ENCODE data around the gene NXF3.
"Not testable (repeated sequence)": the region's sequence is repeated elsewhere in the genome, so short reads cannot be mapped to it uniquely, and the experiment has no call there.

Gene NXF3, protein sequence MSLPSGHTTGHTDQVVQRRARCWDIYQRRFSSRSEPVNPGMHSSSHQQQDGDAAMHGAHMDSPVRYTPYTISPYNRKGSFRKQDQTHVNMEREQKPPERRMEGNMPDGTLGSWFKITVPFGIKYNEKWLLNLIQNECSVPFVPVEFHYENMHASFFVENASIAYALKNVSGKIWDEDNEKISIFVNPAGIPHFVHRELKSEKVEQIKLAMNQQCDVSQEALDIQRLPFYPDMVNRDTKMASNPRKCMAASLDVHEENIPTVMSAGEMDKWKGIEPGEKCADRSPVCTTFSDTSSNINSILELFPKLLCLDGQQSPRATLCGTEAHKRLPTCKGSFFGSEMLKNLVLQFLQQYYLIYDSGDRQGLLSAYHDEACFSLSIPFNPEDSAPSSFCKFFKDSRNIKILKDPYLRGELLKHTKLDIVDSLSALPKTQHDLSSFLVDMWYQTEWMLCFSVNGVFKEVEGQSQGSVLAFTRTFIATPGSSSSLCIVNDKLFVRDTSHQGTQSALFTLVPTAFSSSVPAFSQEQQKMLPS

GRCh38 chrX:103092942-103093341 is at the start of gene NXF3:
Gene NXF3, minus strand, starts transcription at chrX:103093143. Its CDS starts 120 bp downstream, at chrX:103093023.
- no peak for DNase-seq

DNA sequence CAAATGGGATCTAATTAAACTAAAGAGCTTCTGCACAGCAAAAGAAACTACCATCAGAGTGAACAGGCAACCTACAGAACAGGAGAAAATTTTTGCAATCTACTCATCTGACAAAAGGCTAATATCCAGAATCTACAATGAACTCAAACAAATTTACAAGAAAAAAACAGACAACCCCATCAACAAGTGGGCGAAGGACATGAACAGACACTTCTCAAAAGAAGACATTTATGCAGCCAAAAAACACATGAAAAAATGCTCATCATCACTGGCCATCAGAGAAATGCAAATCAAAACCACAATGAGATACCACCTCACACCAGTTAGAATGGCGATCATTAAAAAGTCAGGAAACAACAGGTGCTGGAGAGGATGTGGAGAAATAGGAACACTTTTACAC is 43.6 kb upstream of the NXF3 start:
- not testable (repeated sequence) for DNase-seq

DNA sequence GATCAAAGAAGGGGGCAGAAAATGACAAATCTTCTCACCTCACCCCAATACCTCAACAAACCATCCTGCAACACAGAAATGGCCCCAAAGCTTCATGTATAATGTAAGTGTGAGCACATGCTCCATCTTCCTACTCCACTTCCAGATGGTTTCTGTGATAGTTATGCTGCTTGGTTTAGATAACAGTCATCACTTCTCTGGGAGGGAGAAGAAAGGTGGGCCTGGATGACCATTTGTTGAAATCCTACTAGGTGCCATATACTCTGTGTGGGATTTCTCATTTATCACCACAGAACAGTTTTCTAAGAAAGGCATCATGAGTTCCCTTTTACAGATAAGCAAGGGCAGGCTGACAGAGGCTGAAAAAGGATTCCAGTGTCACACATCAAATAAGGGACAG is 31.3 kb upstream of the NXF3 start:
- no peak for DNase-seq

DNA sequence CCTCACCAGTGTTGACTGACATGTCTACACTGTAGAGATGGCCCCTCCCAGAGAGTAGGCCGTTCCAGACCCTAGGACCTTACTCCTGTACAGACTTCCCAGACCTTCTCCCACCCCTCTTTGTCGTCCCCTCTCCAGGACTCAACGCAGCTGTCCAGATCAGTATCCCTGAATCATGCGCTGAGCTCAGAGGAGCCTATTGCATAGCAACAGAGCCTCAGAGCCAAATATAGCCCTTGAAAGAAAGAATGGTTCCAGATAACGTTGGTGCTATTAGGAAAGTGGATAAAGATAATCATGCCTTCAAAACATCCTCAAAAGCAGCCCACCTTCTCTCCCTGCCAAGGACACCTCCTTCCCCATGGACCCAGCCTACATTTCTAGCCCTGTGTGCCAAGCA is 27.8 kb upstream of the NXF3 start:
- DNase-seq = no peak

GRCh38 chrX:103116970-103117369 is 24.0 kb upstream of the NXF3 start:
- DNase-seq = not testable (repeated sequence)

DNA sequence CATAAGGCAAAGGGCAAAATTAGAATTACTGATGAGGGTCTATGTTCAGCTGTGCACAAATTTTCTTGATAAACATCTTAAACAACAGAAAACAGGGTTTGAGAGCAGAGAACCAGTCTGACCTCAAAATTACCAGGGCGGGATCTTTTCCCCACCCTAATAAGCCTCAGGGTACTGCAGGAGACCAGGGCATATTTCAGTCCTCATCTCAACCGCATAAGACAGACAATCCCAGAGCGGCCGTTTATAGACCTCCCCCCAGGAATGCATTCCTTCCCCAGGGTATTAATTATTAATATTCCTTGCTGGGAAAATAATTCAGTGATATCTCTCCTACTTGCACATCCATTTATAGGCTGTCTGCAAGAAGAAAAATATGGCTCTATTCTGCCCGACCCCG is 16.6 kb upstream of the NXF3 start:
- not testable (repeated sequence) for DNase-seq

DNA sequence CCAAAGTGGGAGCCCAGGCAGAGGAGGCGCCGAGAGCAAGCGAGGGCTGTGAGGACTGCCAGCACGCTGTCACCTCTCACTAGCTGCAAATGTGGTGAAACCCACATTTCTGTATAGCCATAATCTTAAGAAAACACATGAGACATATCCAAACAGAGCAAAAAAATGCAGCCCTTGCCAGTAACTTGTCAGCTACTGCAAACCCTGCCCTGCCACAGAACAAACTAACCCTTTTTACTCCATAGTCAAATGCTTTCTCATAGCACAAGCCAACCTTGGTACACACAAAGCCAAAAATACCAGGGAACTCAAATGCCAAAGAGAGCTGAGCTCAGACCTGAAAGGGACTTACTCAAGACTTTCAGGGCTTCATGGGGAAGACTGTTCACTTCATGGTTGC is 14.9 kb upstream of the NXF3 start:
- DNase-seq = no peak

DNA sequence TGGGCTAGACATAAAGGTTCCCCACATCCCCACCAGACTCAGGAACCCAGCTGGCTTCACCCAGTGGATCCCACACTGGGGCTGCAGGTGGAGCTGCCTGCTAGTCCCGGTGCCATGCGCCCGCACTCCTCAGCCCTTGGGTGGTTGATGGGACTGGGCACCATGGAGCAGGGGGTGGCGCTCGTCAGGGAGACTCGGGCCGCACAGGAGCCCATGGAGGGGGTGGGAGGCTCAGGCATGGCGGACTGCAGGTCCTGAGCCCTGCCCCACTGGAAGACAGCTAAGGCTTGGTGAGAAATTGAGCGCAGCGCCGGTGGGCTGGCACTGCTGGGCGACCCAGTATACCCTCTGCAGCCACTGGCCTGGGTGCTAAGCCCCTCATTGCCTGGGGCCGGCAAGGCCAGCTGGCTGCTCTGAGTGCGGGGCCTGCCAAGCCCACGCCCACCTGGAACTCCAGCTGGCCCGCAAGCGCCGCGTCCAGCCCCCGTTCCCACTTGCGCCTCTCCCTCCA is 14.3 kb upstream of the NXF3 start:
- DNase-seq = not testable (repeated sequence)

- not testable (repeated sequence) for DNase-seq
Measured at GRCh38 chrX:103104370-103104769, 11.4 kb upstream of the NXF3 start.

DNA sequence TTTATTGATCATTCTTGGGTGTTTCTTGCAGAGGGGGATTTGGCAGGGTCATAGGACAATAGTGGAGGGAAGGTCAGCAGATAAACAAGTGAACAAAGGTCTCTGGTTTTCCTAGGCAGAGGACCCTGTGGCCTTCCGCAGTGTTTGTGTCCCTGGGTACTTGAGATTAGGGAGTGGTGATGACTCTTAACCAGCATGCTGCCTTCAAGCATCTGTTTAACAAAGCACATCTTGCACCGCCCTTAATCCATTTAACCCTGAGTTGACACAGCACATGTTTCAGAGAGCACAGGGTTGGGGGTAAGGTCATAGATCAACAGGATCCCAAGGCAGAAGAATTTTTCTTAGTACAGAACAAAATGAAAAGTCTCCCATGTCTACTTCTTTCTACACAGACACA is 10.9 kb upstream of the NXF3 start:
- DNase-seq = not testable (repeated sequence)

- no peak for DNase-seq
Measured at GRCh38 chrX:103101299-103102042, 8.5 kb upstream of the NXF3 start.

DNA sequence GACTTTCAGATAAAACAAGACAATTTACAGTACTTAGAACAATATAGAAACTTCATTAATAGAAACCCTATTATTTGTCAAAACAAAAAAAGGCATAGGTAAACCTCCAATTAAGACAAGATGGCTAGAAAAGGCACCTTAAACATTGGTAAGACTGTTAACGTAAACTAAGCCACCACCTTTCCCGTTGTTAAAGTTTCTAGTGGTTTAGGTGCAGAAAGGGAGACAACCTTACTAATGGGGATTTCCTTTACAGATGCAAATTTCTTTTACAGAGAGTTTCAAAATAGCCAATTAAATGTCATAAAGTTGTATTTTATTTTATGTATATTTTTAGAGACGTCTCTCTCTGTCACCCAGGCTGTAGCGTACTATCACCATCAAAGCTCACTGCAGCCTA is 7.5 kb upstream of the NXF3 start:
- DNase-seq = no peak

GRCh38 chrX:103099691-103100090 is 6.7 kb upstream of the NXF3 start:
- DNase-seq = no peak

DNA sequence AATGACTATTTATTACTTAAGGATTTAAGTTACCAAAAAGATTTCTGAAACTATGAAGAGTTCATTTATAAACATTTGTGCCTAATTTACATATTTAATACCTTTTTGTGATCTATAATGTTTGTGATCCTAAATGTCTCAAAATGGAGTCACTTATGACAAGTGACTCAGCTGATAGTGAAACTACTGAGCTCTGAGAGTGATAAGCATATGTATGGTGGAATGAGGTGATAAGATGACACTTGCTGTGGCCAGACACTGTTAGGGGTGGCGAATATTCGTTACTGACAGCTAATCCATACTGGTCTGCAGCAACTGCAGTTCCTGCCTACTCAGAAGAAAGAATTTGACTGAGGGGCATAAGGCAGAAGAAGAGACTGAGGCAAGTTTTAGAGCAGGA is 5.5 kb upstream of the NXF3 start:
- DNase-seq = no peak

- DNase-seq = no peak
Measured at GRCh38 chrX:103081051-103081450, 11.9 kb downstream of the NXF3 start.

DNA sequence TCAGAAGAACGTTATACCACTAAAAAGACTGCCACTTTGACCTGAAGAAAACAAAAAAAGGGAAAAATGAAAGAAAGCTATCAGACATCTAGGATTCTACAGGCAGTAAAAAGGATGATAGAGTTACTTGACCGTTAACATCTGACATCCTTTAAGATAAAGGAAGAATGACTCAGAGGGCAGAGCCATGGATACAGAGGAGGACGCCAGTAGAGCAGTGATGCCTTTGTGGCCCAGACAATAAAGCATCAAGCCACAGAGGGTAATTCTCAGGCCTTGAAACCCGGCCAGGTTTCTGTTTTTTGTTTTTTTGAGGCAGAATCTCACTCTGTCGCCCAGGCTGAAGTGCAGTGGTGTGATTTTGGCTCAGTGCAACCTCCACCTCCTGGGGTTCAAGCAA is 19.5 kb downstream of the NXF3 start:
- no peak for DNase-seq

GRCh38 chrX:103066606-103067005 is 26.3 kb downstream of the NXF3 start:
- no peak for DNase-seq

DNA sequence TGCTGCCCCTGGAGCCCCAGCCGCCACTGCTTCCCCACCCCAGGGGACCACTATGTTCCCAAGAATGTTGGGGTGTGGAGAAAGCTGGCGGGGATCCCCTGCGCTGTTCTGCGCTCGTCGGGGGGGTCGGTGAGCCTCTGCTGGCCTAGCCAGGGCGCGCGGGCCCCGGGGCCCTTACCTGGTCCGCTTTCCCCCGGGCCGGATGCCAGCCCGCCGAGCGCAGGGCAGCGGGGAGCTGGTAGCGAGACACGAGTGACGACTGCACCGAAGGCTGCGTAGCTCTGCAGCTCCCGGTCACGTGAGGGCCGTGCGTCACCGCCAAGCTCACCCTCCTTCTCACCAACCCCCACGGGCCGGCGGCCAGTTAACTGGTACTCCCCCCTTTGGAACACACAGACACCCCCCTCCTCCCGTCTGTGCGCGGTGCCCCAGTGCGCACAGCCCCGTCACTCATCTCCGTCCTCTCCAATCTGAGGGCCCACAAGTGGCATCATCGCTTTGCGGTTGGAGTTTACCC is 29.0 kb downstream of the NXF3 start, which contains the start of gene BEX1:
Gene BEX1 (minus strand): TSS at position 254 of the 517 bp plus-strand sequence. CDS start 897 bp downstream, outside the sequence.
- DNase-seq = no peak

DNA sequence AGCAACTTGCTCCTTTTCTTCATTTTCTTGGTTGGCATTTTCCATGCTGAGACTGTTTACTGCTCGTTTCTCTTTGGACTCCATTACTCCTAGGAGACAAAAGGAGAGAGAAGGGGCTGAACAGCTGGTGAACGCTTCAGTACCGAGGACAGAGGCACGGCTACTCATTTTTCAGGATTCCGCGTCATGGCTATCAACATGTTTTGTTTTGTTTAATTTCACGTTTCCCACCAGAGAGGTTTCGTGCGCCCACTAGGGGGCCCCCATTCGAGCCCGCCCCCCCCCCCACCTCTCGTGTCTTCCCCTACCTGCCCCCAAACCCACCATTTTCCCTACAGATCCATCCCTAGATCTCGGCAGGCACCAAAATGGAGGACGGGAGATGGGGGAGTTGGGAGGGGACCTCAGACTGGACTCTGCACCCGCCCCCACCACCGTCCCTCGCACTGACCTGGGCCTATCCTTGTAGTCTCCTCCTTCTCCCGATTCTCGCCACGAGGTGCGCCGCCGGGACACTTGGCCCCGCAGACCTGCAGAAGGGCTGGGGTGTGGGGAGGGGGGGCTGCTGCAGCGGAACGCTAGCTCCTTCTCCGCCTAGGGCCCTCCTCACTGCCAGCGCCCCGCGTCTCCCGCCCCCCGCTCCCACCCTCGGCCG is 29.6 kb downstream of the NXF3 start:
- no peak for DNase-seq

GRCh38 chrX:103061486-103061885 is 31.5 kb downstream of the NXF3 start:
- DNase-seq = no peak

DNA sequence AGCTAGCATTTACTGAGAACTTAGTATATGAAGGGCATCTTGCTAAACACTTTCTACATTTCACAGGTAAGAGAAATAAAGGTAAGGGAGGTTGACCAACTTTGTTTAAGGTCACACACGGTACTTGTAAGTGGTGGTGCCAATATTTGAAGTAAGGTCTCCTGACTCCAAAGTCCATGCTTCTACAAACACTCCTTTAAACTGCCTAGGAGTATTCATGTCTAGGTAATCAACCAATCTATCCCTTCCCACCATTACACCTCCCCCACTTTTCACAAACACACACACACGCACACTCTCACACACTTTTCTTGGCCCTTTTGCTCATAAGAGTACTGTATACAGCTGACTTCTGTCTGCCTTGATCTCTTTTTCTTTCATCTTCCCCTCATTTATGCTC is 36.0 kb downstream of the NXF3 start:
- DNase-seq = no peak

DNA sequence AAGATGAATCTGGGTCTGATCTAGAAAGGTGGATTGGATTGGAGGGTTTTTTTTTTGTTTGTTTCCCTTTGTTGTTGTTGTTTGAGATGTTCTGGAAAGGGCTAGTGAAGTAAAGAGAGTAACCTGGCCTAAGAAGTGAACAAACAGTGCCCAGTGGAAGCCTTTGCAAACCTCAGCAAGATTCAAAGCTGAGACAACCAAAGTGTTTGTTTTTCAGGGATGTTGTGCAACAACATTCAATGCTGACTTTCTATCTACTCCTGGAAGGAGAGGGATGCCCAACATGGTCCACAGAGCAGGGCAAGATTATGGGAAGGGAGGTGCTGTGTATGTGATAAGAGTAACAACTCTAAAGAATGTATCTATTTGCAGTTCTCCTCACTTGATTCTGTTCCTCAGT is 40.3 kb downstream of the NXF3 start:
- DNase-seq = no peak

GRCh38 chrX:103051260-103051789 is 41.6 kb downstream of the NXF3 start:
- DNase-seq = no peak
